Activated CD4-positive, CD25-positive, alpha-beta regulatory T cell treated with anti-CD3 and anti-CD28 coated beads, Interleukin-2, amount 50 U/mL, for 72 hours (primary cell): ENCODE measurements around the gene NTSR1.

Experiments
- DNase-seq: peaks from one replicate; pipeline ENCODE4 v3.0.0; 2021

Gene NTSR1

DNA sequence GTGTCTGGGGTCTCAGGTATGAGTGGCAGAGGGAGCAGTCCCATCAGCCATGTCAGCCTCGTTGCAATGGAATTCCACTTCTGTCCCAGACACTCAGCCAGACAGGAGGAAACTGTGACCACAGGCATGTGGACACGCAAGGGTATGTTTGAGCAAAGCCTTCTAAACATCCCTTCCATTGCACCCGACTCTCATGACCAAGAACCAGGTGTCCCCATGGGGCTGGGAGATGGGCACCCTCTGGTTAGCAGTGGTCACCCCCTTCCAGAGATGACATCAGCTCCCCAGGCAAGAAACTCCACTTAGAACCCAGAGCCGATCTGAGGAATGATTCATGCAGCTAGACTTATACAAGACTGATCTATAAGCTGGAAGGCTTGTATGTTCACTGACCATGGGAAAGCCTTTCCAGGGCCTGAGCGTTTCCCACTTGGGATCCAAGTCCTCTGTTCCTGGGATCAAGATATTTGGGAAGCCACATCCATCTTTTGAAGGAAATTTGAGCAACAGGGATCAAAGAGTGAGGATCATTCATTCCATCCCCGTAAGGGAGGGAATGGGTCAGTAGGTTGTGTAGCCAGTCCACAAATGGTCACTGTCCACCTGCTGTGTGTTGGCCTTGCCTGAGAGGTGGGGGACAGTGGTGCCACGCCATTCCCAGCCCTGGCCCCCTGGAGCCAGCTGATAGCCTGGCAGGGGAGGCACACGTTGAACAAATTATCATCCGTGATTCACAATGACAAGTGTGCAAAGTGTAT, 83.7 kb downstream of the NTSR1 start:
- DNase-seq = no peak

DNA sequence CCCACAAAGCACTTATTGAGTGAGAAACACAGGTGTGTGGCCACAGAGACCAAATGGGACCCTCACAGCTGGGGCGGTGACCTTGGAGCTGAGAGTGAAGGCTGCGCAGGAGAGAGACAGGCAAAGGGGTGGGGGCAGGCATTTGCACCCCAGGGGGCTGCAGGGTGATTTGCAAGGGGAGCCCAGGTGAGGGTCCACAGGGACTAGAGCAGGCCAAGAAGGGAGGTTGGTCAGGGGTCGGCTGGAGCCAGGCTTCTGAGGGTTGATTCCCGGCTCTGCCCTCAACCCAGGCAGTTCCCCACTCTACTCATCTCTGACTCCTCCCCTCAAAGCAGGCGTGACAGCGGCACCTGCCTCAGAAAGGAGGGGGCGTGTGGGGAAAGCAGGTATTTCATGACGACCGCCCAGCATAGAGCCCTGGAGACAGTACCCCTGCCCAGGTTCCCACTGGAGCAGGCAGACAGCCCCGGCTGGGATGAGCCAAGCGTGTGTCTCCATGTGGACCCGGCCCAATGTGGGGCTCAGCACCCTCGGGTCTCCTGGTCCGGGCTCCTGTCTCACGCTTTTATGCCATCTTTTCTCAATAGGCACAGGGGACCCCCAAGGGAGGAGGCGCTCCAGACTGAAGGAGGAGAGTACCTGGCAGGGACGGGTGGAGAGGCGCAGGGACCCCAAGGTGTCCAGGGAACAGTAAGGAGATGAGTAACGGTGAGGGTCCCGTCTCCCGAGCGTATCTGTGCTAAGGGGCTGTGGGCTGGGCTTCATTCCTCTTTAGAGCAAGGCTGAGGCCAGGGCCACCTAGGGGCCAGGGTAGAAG, 84.5 kb downstream of the NTSR1 start:
- DNase-seq = no peak

DNA sequence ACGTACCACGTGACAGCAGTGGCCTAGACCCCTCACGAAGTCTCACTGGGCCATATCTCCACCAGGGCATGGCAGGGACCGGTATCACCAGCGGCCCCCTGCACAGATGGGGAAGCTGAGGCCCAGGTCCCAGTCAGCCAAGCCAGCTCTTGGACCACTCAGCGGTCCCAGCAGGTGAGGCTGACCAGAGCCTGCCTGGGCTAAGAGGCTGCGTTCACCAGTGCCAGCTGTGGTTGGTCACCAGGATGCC, 85.0 kb downstream of the NTSR1 start:
- DNase-seq = no peak

DNA sequence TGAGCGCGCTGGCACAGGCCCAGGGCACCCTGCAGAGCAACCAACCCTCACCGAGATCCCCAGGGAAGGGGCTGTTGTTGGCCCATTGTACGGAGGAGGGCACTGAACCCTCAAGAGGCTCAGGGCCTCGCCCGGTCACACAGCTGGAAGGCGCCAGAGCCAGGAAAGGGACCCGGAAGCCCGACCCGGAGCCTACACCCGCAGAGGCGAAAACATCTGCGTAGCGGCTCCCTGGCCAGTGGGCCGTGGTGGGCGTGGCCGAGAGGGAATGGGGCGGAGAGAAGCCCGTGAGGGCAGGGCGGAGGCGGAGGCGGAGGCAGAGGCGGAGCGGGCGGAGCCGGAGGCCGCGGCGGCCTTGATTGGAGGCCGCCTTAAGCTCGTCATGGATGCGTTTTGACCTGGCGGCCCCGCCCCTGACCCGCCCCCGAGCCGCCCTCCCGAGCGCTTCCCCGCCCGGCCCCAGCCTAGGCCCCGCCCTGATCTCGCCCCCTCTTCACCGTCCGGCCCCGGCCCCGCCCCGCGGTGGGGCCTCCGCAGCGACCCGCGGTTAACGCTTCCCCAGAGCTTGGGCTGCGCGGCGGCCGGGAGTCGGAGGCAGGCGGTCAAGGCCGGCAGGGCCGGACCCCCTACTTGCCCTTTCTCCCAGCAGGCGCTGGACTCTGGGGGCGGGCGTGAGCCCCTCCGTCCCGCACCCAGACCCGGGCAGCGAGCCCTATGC, 85.5 kb downstream of the NTSR1 start:
- peak; percentile 98 for DNase-seq

DNA sequence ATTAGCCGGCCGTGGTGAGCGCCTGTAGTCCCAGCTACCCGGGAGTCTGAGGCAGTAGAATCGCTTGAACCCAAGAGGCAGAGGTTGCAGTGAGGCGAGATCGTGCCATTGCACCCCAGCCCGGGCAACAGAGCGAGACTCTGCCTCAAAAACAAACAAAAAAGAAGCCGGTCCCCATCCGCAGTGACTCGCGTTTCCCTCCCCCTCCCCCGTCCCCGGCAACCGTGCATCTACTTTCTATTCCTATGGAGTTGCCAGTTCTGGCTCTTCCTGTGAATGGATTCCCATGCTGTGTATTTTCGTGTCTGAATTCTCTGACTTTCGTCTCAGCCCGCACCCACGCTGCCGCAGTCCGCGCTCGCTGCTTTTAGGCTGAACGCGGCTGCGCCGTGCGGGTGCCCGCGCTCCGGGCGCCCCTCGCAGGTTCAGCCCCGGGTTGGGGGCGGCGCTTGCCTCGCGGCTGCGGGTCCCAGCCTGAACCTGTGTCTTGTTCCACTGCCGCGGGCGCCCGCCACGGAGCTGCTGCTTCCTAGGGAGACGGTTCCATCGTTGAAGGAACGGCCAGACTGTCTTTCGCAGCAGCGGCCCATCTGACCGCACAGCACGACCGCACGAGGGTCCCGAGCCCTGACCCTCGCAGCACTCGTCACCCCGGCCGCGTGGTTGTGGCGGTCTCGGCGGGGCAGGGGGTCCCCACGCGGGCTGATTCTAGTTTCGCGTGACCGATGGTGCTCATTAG, 86.6 kb downstream of the NTSR1 start:
- DNase-seq = peak; percentile 68

DNA sequence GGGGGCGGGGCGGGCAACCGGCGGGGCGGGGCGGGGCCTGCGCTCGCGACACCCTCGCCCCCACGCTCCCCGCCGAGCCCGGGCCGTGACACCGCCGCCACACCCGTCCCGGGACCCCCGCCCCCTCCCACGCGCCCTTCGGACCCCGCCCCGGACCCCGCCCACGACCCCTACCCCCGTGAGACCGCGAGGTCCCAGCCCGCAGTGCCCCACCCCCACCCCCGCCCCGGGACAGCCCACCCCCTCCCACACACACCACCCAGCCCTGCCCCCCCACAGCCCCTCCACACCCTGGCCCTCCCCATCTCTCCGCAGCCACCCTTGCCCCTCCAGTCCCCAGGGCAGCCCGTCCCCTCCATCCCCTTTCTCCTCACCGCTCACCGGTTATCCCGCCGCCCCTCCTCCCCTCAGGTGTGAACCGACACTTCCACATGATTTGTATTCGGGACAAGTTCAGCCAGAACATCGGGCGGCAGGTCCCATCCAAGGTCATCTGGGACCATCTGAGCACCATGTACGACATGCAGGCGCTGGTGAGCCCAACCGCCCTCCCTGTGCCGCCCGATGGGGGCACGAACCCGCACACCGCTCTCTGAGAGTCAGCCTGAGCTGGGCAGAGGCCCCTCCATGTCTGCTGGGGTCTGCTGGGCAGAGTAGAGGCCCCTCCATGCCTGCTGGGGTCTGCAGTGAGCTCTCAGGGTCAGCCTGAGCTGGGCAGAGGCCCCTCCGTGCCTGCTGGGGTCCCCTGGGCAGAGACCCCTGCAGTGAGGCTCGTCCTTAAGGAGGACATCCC, 88.3 kb downstream of the NTSR1 start:
- no peak for DNase-seq

DNA sequence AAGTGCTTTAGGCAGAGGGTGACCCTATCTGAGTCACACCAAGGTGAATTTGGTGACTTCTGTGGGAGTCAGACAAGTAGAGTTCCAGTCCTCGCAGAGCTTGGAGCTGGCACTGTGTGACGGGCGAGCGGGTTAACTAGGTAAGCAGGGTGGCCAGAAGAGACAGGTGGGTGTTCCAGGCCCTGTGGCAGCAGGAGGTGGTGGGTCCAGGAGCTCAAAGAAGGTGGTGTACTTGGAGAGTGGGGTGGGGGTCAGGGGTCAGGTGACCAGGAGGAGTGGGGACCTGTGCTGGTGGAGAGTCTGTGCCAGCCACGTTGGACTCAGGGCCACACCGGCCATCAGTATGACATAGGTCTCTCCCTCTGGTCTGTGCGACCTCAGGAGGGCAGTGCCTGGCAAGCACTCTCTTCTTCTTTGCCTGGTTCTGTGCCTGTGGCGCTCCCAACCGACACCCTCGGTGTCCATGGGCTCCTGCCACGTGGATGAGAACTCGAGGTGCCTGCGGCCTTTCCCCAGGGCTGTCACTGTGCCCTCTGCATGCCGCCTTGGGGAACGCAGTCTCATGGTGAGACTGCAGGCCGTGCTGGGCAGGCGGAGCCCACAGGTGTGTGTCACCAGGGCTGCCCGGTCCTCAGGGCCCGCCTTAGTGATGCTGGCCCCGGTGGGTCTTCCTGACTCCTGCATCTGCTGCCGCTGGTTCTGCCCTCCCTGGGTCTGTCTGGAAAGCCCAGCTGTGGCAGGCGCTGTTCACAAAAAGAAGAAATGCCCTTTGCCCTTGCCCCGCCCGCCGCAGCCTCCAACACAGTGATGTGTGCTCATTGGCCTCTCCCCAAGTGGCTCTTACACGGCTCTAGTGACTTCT, 89.3 kb downstream of the NTSR1 start:
- DNase-seq = no peak

DNA sequence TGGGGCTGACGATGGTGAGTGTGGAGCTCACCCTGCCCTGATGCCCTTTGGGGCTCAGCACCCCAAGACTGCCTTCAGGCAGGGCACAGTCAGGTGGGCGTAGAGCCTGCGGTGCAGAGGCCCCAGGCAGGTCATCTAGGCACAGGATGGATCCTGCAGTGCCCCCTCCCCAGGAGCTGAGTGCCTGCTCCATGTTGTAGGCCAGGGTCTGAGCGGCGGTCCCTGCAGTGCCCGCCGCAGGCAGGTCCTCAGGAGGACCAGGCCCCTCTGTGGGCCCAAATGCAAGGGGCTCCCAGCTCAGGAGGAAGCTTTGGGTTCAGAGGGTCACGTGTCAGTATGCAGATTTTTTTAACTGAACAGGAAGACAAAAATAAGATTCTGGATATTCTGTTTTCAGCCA, 90.4 kb downstream of the NTSR1 start:
- no peak for DNase-seq

DNA sequence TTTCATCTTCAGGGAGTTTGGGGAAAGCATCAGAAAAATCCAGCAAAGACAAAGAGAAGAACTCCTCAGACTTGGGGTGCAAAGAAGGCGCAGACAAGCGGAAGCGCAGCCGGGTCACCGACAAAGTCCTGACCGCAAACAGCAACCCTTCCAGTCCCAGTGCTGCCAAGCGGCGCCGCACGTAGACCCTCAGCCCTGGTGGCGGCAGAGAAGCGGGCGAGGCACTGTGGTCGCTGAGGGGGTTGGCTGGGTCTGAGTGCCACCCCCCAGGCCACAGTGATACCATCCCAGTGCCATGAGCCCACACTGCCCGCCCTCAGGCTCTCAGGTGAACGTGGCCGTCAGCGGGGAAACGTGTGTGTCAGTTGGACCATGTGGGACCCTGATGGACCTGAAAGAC, 90.8 kb downstream of the NTSR1 start:
- no peak for DNase-seq

DNA sequence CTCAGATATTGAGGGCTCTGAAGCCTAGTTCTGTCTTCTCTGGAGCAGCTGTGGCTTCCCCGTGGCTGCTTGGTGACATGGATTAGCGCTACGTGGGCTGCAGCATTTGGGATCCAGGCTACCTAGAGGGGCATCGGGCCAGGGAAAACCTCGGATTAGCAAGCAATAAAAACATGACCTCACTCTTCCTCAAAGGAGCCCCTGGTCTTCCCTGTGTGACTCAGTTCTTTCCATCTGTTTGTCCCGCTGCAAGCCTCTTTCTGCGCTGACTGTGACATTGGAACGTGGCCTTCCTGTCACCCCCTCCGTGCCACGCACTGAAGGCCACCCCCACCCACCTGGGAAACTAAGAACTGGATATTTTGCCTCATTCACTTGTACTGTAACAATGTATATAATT, 91.2 kb downstream of the NTSR1 start:
- no peak for DNase-seq

DNA sequence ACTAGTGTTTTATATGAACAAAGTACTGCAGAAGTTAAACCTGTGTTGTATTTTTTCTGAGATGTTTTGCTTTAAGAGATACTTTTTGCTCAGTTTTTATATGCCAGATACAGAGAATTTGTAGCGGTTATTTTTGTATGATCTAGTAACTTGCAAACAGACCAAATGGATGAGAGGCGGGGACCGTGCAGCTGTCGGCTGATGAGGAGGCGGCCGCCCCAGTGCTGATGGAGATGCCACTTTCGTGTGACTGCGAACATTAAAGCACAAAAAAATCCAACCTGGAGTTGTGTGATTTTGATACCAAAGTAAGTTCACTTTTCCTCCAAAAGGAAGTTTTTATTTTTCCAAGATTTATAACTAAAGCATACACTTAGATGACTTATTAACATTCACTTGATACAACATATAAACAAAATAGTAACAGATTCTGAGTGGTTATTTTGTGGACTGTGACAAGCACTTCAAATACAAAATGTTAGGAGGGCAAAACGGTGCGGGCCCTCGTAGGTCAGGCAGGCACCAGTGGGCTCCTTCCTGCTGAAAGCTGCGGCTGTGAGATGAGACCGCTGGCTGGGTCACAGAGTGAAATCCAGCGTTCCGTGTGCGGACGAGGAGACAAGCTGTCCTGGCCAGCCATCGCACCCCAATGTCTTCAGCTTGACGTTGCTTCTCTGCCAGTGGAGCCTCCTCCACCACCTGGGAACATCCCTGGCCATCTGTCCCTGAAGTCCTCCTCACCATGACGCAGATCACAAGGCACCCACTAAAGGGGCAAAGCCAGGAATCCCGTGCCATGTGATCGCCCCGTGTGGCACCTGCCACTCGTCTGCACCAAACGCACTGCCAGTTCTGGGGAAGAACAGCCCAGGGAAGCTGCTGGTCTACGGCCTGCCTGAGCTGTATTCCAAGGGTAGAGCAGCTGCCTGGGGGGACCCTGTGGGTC, 92.0 kb downstream of the NTSR1 start:
- DNase-seq = no peak

DNA sequence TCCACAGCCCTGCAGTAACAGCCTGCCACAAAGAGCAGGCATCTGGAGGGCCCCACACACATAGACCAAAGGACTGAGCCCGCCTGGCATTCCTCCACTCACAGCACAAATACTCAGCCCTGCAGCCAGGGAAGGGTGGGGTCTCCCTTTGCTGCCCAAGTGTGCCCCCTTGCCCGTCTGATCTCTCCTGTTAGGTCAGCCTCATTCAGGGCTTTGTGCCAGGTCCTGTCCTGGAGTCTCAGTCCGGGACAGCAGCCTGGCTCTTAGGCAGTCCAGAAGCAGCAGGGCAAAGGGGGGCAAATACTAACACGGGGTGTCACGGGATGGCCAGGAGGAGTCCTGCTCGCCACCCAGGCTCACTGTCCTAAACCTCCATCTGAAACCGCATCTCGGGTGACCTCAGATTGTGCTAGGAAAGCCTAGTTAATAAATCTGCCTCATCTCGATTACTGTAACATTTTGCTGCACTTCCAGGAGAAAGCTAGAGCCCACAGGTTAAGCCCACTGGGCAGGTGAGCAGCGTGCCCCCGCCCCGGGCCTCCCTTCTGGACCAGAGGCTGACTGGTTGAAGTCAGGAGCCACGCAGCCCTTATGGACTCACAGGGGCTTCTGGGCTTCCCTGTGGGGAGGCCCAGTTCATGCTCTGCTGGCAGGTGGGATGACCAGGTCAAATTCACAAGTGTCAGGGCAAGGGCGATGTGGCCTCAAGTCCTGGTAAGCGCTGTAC, 92.8 kb downstream of the NTSR1 start:
- no peak for DNase-seq

DNA sequence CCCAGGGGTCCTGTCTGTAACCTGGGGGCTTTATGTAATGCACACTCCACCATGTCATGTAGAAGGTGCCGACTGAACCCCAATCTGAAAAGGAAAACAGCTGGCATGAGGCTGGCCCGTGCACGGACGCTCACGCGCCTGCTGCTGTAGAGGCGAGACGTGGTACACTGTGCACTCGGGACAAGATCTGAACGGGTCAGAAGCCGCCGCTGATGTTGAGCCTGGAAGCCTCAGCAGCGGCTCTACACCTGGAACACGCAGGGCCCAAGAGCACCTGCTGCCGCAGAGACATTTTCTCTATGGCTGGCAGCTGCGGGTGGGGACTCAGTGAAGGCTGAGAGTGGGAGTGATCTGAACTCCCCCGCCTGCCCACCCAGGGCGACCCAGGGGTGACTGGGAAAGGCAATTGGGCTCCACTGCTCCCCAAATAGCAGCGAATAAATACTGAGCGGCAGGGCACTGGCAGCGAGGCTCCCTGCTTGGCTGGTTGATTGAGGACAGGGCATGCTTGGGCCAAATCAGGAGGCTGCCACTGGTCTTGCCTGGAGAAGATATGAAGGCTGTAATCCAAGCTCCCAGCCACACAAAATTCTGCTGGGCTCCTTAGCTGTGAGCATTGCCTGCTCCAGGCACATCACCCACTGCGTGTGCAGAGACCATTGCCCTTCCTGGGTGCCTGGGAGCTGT, 93.5 kb downstream of the NTSR1 start:
- no peak for DNase-seq

DNA sequence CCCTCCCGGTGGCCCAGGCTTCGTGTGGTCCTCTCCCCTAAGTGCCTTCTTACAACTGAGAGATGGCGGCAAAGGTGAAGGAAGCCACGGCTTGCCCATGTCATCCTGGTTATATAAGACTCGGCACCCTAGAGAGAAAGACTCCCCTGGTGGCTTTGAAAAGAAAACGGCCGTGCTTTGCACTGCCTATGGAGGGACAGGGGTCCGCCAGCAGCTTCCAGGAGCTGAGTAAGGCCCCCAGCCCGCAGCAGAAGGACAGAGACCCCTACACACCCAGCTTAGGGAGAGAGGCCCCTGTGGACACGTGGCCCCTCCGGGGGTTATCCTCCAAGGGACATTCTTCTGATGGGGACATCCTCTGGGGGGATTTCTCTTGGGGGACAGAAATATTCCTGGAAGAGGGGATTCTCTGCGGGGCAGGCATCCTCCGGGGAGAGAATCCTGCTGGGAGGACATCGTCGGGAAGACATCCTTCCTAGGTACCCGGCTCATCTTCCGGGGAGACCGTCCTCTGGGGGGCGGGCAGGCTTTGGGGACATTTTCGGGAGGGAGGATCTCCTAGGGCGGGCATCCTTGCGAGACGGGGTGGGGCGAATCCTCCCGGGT, 95.5 kb downstream of the NTSR1 start:
- no peak for DNase-seq

DNA sequence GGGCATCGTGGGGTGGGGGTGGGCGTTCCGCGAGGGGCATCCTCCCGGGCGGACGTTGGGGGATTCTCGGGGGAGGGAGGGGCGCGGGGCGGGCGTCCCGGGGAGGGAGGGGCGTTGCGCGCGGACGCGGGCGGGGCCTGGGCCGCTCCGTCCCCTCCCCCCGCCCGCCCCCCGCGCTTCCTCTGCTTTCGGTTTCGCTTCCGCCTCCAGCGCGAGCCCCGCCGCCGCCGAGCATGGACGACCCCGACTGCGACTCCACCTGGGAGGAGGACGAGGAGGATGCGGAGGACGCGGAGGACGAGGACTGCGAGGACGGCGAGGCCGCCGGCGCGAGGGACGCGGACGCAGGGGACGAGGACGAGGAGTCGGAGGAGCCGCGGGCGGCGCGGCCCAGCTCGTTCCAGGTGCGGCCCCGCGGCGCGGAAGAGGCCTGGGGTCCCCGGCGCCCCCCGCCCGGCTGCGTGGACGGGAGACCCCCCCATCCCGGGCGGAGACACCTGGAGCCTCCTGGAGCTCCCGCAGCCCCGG, 96.1 kb downstream of the NTSR1 start, which contains the start of gene OGFR:
Gene OGFR (plus strand): TSS at position 209 of the 528 bp plus-strand sequence. CDS start 25 bp downstream, at position 234.
- peak; percentile 71 for DNase-seq

DNA sequence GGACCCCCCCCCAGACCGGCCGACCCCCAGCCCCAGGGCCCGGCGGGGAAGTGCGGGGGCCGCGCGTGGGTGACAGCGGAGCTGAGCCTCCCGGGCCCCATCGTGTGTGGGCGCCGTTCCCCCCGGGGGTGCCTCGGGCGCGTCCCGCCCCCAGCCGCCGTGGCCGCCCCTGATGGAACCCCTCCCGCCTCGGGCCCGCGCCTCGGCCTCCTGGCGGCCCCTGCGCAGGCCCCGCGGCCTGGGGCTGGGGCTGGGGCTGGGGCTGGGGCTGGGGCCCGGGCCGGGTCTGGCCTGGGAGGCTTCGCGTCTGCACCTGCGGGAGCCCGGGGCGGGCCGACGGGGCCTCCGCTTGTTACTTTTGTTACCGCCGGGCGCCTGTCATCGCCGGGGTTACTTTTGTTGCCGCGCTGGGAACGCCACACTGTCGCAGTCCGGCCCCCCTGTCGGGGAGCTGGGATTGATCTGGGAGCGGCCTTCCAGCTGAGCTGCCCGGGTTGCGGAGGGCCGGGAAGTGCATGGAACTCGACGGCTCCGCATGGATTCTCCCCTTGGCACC, 96.6 kb downstream of the NTSR1 start:
- DNase-seq = no peak

DNA sequence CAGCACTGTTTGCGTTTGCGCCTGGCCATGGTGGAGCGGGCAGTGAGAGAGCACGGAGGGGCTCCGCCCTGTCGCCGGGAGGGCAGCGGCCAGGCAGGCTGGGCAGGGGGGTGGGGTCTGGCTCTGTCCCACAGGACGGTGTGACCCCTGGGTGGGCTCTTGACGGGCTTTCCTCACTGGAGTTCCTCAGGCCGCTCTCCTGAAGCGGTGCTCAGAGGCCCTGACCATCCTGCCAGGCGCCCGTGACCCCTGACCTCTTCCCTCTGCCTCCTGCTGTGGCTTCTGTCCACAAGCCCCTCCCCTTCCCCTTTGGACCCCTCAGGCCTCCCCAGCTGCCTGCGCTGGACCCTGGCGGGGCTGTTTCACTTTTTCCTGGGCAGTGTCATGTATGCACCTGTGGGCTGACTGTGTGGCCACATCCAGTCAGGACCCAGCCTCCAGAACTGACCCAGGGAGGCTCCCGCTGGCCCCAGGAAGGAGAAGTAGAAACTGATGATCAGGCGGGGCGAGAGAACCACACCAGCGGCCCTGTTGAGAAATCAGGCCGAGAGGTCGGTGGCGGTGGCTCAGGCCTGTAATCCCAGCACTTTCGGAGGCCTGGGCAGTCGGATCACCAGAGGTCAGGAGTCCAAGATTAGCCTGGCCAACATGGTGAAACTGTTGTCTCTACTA, 97.2 kb downstream of the NTSR1 start:
- no peak for DNase-seq
